HCT116 (cell line): Measurements from ENCODE around the gene CTBP2. TPM values are rescaled to one million over a fixed set of nuclear protein-coding genes. Genes with fewer than 3 reads are reported as not detected.

Source experiments
- ATAC-seq: fragments of 200-7000 bp; cut with Tn5 transposase; 2 replicates; pipeline ENCODE4 v1.9.1; 2020; ENCODE audit warnings: mild to moderate bottlenecking, moderate library complexity
- BruUV-seq: library from RNA; stranded (reverse); fragments of 400-500 nt; replicated peaks from 2 replicates; lab custom pipeline; 2021; lab: Mats Ljungman, UMichigan
- CTCF ChIA-PET: fragments of 300-600 bp; sonication (Branson Sonifier 250); formaldehyde crosslinking; loops from one replicate; lab custom pipeline; 2021; ENCODE audit warnings: antibody characterized with exemption; lab: Charles Lee
- POLR2A ChIA-PET: fragments of 300-600, 350-600 bp; sonication (Branson Sonifier 250); formaldehyde crosslinking; loops from one replicate; lab custom pipeline; 2021; ENCODE audit warnings: antibody characterized with exemption; lab: Charles Lee
- RAD21 ChIA-PET, 2 experiments: fragments of 300-600 bp; sonication (Branson Sonifier 250); formaldehyde crosslinking; loops; one replicate each; lab custom pipeline; 2023; ENCODE audit warnings: low total read pairs in 2 of 2; ENCODE audit not compliant: uncharacterized antibody in 2 of 2, unreplicated experiment in 2 of 2, low non-redundant PET in 1 of 2; lab: Charles Lee
- DNase-seq: peaks from one replicate; pipeline ENCODE4 v3.0.0-alpha.2; 2010; ENCODE audit warnings: low read depth, low spot score
- H2AFZ ChIP-seq: fragments of 200-600 bp; shearing (Covaris generic), sonication (generic); 2 replicates; pipeline ENCODE4 v1.6.1; 2017; ENCODE audit warnings: low read depth, mixed run types, mixed read lengths, antibody characterized with exemption, low read length; ENCODE audit not compliant: poor library complexity, severe bottlenecking
- H3K27ac ChIP-seq: 2 replicates; pipeline ENCODE4 v1.5.1; 2012; ENCODE audit warnings: low read depth, low read length
- H3K27me3 ChIP-seq: fragments of 200-600 bp; sonication (generic); 2 replicates; pipeline ENCODE4 v1.6.1; 2016; ENCODE audit warnings: mixed run types, low read length, mixed read lengths; ENCODE audit not compliant: insufficient read depth
- H3K36me3 ChIP-seq, 2 experiments: fragments of 200-500 bp in 1 of 2; fragments of 200-600 bp in 1 of 2; sonication (Bioruptor generic) in 1 of 2; sonication (generic) in 1 of 2; 2 replicates each; pipeline versions ENCODE4 v1.5.1 to v1.6.1; 2014 to 2016; ENCODE audit warnings: low read length in 2 of 2, inconsistent platforms in 1 of 2, mixed read lengths in 1 of 2, mixed run types in 1 of 2; ENCODE audit not compliant: insufficient read depth in 2 of 2, control insufficient read depth in 1 of 2
- H3K4me1 ChIP-seq, 2 experiments: fragments of 200-600 bp in 1 of 2; sonication (generic) in 1 of 2; 2 replicates each; pipeline versions ENCODE4 v1.5.1 to v1.6.1; 2012 to 2017; ENCODE audit warnings: low read length in 2 of 2, inconsistent platforms in 1 of 2, mild to moderate bottlenecking in 1 of 2, mixed read lengths in 1 of 2, mixed run types in 1 of 2, moderate library complexity in 1 of 2; ENCODE audit not compliant: insufficient read depth in 2 of 2, control insufficient read depth in 1 of 2
- H3K4me2 ChIP-seq: fragments of 200-600 bp; sonication (generic); 2 replicates; pipeline ENCODE4 v1.6.1; 2017; ENCODE audit warnings: mixed run types, low read length, mixed read lengths
- H3K4me3 ChIP-seq, 2 experiments: fragments of 200-600 bp in 1 of 2; sonication (generic) in 1 of 2; replicated peaks in 1 of 2; 2 replicates each; pipeline ENCODE4 v1.5.1; 2011 to 2016; ENCODE audit warnings: low read length in 2 of 2, control low read depth in 1 of 2, low read depth in 1 of 2, mild to moderate bottlenecking in 1 of 2, mixed read lengths in 1 of 2, mixed run types in 1 of 2
- H3K79me2 ChIP-seq: fragments of 200-600 bp; sonication (generic); 2 replicates; pipeline ENCODE4 v1.6.1; 2017; ENCODE audit warnings: mild to moderate bottlenecking, mixed run types, low read length, moderate library complexity, mixed read lengths; ENCODE audit not compliant: insufficient read depth
- H3K9ac ChIP-seq: fragments of 200-600 bp; sonication (generic); 2 replicates; pipeline ENCODE4 v1.6.1; 2016; ENCODE audit warnings: low read length, mixed read lengths
- H3K9me2 ChIP-seq: fragments of 200-600 bp; sonication (generic), shearing (Covaris generic); 2 replicates; pipeline ENCODE4 v1.6.1; 2017; ENCODE audit warnings: mixed run types, mild to moderate bottlenecking, moderate library complexity; ENCODE audit not compliant: insufficient read depth
- H3K9me3 ChIP-seq, 2 experiments: fragments of 200-500 bp in 1 of 2; fragments of 200-600 bp in 1 of 2; sonication (Bioruptor generic) in 1 of 2; sonication (generic) in 1 of 2; 2 replicates each; pipeline ENCODE4 v1.6.1; 2014 to 2017; ENCODE audit warnings: low read length in 2 of 2, mixed read lengths in 2 of 2, inconsistent platforms in 1 of 2, low read depth in 1 of 2, mild to moderate bottlenecking in 1 of 2, mixed run types in 1 of 2, moderate library complexity in 1 of 2; ENCODE audit not compliant: control insufficient read depth in 1 of 2, insufficient read depth in 1 of 2
- H4K20me1 ChIP-seq: fragments of 200-600 bp; sonication (generic), shearing (Covaris generic); 2 replicates; pipeline ENCODE4 v1.6.1; 2017; ENCODE audit warnings: mixed run types, mild to moderate bottlenecking, moderate library complexity; ENCODE audit not compliant: insufficient read depth
- CBX3 ChIP-seq: IDR thresholded peaks from 2 replicates; pipeline ENCODE4 v1.6.1; 2012; ENCODE audit warnings: low read depth
- EGR1 ChIP-seq: IDR thresholded peaks from 2 replicates; pipeline ENCODE4 v1.6.1; 2012; ENCODE audit warnings: low read depth
- ELF1 ChIP-seq: IDR thresholded peaks from 2 replicates; pipeline ENCODE4 v1.6.1; 2012; ENCODE audit warnings: low read depth, borderline replicate concordance
- EZH2 ChIP-seq: fragments of 200-600 bp; sonication (generic); IDR thresholded peaks from 2 replicates; pipeline ENCODE4 v1.6.1; 2017; ENCODE audit warnings: antibody characterized with exemption, mixed run types
- EZH2phosphoT487 ChIP-seq: fragments of 200-600 bp; IDR thresholded peaks from 2 replicates; pipeline ENCODE4 v1.6.1; 2018; ENCODE audit warnings: antibody characterized with exemption, borderline replicate concordance
- FOSL1 ChIP-seq: IDR thresholded peaks from 2 replicates; pipeline ENCODE4 v1.6.1; 2012; ENCODE audit warnings: low read depth
- POLR2A ChIP-seq: IDR thresholded peaks from 2 replicates; pipeline ENCODE4 v1.7.0; 2011; ENCODE audit warnings: borderline replicate concordance; ENCODE audit not compliant: insufficient read depth, insufficient read length; ENCODE audit errors: extremely low read depth
- POLR2AphosphoS5 ChIP-seq: IDR thresholded peaks from 2 replicates; pipeline ENCODE4 v1.6.1; 2011; ENCODE audit warnings: mild to moderate bottlenecking, low read depth, low read length, moderate library complexity
- SIN3A ChIP-seq: IDR thresholded peaks from 2 replicates; pipeline ENCODE4 v1.6.1; 2012; ENCODE audit warnings: low read depth
- SP1 ChIP-seq: IDR thresholded peaks from 2 replicates; pipeline ENCODE4 v1.6.1; 2012; ENCODE audit warnings: low read depth
- TCF7L2 ChIP-seq: IDR thresholded peaks from 2 replicates; pipeline ENCODE4 v1.7.0; 2011; ENCODE audit warnings: borderline replicate concordance, inconsistent platforms; ENCODE audit not compliant: insufficient read depth, insufficient read length; ENCODE audit errors: extremely low read depth
- YY1 ChIP-seq: IDR thresholded peaks from 2 replicates; pipeline ENCODE4 v1.6.1; 2011; ENCODE audit warnings: low read length, low read depth, moderate library complexity, mild to moderate bottlenecking; ENCODE audit not compliant: insufficient replicate concordance; ENCODE audit errors: extremely low read depth
- ZFX ChIP-seq: fragments of 450-650 bp; IDR thresholded peaks from 2 replicates; pipeline ENCODE4 v1.6.1; 2017
- ZNF274 ChIP-seq: fragments of 200-500 bp; sonication (Bioruptor generic); IDR thresholded peaks from 2 replicates; pipeline ENCODE4 v1.6.1; 2014; ENCODE audit warnings: mild to moderate bottlenecking, low read depth, low read length, inconsistent platforms
- intact Hi-C: fragments of 100-400 bp; cut with micrococcal nuclease; formaldehyde crosslinking; loops from 2 replicates; pipeline ENCODE4 v1.10.0; 2022
- total RNA-seq: library from RNA; stranded (reverse); gene quantifications from one replicate; pipeline ENCODE4 v1.2.1, GENCODE V29; 2021; ENCODE audit not compliant: unreplicated experiment
- TF ChIP-seq, protein P1 (sequence below): IDR thresholded peaks from 2 replicates; pipeline ENCODE4 v1.6.1; 2012
- TF ChIP-seq, protein P2 (sequence below): IDR thresholded peaks from 2 replicates; pipeline ENCODE4 v1.6.1; 2012
- TF ChIP-seq, protein P3 (sequence below), 3 experiments: fragments of 200-600 bp in 1 of 3; sonication (generic) in 1 of 3; IDR thresholded peaks in 2 of 3; conservative IDR thresholded peaks in 1 of 3; 2 replicates each; pipeline ENCODE4 v1.5.1; 2012 to 2017; ENCODE audit warnings: low read depth in 2 of 3, low read length in 2 of 3, antibody characterized with exemption in 1 of 3, borderline replicate concordance in 1 of 3, control low read depth in 1 of 3, mild to moderate bottlenecking in 1 of 3, mixed read lengths in 1 of 3, mixed run types in 1 of 3, moderate library complexity in 1 of 3; ENCODE audit not compliant: insufficient read depth in 1 of 3
- TF ChIP-seq, protein P4 (sequence below): IDR thresholded peaks from 2 replicates; pipeline ENCODE4 v1.6.1; 2012; ENCODE audit warnings: low read depth

The CTBP2 gene
- total RNA-seq, 1 experiment from 2014 or later = 144 TPM

DNA sequence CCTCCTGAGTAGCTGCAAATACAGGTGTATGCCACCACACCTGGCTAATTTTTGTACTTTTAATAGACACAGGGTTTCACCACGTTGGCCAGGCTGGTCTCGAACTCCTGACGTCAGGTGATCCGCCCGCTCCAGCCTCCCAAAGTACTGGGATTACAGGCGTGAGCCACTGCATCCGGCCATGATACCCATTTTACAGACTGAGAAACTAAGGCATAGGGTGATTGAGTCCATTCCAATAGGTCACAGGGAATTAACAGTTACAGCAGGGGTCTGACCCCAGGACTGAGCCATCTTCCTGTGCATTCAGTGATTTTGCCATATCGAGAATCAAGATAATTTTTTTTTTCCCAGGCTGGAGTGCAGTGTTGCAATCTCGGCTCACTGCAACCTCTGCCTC is 12.3 kb upstream of the CTBP2 start:
- H3K4me2 ChIP-seq = no peak overlapping the region
- TF ChIP-seq ZFX (no peak), EZH2phosphoT487 (no peak), ZNF274 (no peak), FOSL1 (no peak), SIN3A (no peak), EZH2 (no peak), EGR1 (no peak), YY1 (no peak), TCF7L2 (no peak), CBX3 (no peak), POLR2A (no peak), SP1 (no peak), POLR2AphosphoS5 (no peak), ELF1 (no peak)
- TF ChIP-seq, protein P1, sequence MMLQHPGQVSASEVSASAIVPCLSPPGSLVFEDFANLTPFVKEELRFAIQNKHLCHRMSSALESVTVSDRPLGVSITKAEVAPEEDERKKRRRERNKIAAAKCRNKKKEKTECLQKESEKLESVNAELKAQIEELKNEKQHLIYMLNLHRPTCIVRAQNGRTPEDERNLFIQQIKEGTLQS = no peak
- TF ChIP-seq, protein P2, sequence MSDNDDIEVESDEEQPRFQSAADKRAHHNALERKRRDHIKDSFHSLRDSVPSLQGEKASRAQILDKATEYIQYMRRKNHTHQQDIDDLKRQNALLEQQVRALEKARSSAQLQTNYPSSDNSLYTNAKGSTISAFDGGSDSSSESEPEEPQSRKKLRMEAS = no peak
- TF ChIP-seq, protein P3, sequence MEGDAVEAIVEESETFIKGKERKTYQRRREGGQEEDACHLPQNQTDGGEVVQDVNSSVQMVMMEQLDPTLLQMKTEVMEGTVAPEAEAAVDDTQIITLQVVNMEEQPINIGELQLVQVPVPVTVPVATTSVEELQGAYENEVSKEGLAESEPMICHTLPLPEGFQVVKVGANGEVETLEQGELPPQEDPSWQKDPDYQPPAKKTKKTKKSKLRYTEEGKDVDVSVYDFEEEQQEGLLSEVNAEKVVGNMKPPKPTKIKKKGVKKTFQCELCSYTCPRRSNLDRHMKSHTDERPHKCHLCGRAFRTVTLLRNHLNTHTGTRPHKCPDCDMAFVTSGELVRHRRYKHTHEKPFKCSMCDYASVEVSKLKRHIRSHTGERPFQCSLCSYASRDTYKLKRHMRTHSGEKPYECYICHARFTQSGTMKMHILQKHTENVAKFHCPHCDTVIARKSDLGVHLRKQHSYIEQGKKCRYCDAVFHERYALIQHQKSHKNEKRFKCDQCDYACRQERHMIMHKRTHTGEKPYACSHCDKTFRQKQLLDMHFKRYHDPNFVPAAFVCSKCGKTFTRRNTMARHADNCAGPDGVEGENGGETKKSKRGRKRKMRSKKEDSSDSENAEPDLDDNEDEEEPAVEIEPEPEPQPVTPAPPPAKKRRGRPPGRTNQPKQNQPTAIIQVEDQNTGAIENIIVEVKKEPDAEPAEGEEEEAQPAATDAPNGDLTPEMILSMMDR (IDR thresholded peaks at IDR 0.05 in 2 of 3, conservative IDR thresholded peaks at IDR 0.05 in 1 of 3; ENCODE audit: borderline replicate concordance in 1 of 3, insufficient read depth in 1 of 3, low read depth in 2 of 3, low read length in 2 of 3) = no peak
- TF ChIP-seq, protein P4, sequence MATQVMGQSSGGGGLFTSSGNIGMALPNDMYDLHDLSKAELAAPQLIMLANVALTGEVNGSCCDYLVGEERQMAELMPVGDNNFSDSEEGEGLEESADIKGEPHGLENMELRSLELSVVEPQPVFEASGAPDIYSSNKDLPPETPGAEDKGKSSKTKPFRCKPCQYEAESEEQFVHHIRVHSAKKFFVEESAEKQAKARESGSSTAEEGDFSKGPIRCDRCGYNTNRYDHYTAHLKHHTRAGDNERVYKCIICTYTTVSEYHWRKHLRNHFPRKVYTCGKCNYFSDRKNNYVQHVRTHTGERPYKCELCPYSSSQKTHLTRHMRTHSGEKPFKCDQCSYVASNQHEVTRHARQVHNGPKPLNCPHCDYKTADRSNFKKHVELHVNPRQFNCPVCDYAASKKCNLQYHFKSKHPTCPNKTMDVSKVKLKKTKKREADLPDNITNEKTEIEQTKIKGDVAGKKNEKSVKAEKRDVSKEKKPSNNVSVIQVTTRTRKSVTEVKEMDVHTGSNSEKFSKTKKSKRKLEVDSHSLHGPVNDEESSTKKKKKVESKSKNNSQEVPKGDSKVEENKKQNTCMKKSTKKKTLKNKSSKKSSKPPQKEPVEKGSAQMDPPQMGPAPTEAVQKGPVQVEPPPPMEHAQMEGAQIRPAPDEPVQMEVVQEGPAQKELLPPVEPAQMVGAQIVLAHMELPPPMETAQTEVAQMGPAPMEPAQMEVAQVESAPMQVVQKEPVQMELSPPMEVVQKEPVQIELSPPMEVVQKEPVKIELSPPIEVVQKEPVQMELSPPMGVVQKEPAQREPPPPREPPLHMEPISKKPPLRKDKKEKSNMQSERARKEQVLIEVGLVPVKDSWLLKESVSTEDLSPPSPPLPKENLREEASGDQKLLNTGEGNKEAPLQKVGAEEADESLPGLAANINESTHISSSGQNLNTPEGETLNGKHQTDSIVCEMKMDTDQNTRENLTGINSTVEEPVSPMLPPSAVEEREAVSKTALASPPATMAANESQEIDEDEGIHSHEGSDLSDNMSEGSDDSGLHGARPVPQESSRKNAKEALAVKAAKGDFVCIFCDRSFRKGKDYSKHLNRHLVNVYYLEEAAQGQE = no peak
- no peaks in the 10 kb centered on the region for H3K79me2 ChIP-seq
- no peaks in the 10 kb centered on the region for H3K9me3 ChIP-seq
- H3K9me2 ChIP-seq = no peaks in the 10 kb centered on the region
- CTCF ChIA-PET = no interaction called here
- DNase-seq (no peak), ATAC-seq (no peak)
- H4K20me1 ChIP-seq = no peaks in the 10 kb centered on the region
- H3K4me3 ChIP-seq = no peak overlapping the region
- intact Hi-C loops = no loop called here
- H3K4me1 ChIP-seq = no peaks in the 10 kb centered on the region
- POLR2A ChIA-PET = no interaction called here
- H3K27ac ChIP-seq = no peak overlapping the region
- H3K36me3 ChIP-seq = no peaks in the 10 kb centered on the region
- no peak overlapping the region for H3K9ac ChIP-seq
- H3K27me3 ChIP-seq = peaks cover 9% of the 10 kb centered on the region; the same call in 1 of the 2 replicates
- BruUV-seq = no TSS peak
- H2AFZ ChIP-seq = no peak overlapping the region
- RAD21 ChIA-PET = no interaction called here
